ENCODE data around the gene TMEM223. TPM values are rescaled to one million over a fixed set of nuclear protein-coding genes. Genes with fewer than 3 reads are reported as not detected.
"Not testable (repeated sequence)": the region's sequence is repeated elsewhere in the genome, so short reads cannot be mapped to it uniquely, and the experiment has no call there.

Gene TMEM223
- 8.7 and 13.5 TPM in 2 replicates for total RNA-seq

DNA sequence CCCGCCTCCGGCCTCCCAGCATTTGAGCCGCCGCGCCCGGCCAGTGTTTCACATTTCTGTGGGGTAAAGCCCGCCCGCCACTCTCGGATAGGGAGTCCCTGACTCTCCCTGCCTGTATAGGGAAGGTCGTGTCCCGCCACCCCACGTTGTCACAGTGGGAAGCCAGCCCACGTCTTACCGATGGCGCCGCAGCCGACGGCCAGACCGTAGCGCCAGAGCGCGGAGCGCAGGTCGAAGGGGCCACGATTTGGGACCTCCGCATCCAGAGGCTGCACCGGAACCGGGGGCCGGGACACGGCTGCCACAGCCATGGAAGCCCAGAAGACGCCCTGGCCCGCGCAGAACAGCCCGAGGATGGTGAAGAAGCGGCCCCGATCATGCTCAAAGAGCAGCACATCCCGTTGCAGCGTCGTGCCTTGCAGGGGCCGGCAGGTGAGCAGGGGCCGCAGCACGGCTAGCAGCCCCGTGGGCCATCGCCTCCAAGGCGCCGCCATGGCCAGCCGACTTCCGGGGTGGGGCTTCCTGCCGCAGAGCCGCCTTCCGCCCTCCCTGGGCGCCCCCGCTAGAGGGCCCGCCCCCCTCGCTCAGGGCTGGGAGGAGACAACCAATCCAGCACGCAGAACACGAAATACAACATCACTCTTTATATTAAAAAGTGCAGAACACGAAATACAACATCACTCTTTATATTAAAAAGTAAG lies at the start of gene TMEM223:
Gene TMEM223 (minus strand): TSS at position 506 of the 701 bp plus-strand sequence. CDS start 12 bp downstream, at position 494.
- DNase-seq (ENCODE audit: low read depth in 2 of 2) = peak; percentile 68 to 81

GRCh38 chr11:62840721-62841360 lies 49.0 kb upstream of the TMEM223 start:
- peak; percentile 67 to 71 for DNase-seq (ENCODE audit: low read depth in 2 of 2)

GRCh38 chr11:62839050-62839945 lies 47.5 kb upstream of the TMEM223 start, which contains the start of gene WDR74:
Gene WDR74 (minus strand): TSS chr11:62839590. CDS start chr11:62839570, 20 bp downstream.
- DNase-seq (ENCODE audit: low read depth in 2 of 2) = peak; percentile 95 to 96

- no peak for DNase-seq (ENCODE audit: low read depth in 2 of 2)
Observed at GRCh38 chr11:62835336-62835735, 43.5 kb upstream of the TMEM223 start.

- DNase-seq (ENCODE audit: low read depth in 2 of 2) = peak; percentile 8 to 27
Observed at GRCh38 chr11:62832336-62833234, 40.8 kb upstream of the TMEM223 start, which contains the start of gene TEX54. Gene TEX54 (minus strand): TSS chr11:62832841.

DNA sequence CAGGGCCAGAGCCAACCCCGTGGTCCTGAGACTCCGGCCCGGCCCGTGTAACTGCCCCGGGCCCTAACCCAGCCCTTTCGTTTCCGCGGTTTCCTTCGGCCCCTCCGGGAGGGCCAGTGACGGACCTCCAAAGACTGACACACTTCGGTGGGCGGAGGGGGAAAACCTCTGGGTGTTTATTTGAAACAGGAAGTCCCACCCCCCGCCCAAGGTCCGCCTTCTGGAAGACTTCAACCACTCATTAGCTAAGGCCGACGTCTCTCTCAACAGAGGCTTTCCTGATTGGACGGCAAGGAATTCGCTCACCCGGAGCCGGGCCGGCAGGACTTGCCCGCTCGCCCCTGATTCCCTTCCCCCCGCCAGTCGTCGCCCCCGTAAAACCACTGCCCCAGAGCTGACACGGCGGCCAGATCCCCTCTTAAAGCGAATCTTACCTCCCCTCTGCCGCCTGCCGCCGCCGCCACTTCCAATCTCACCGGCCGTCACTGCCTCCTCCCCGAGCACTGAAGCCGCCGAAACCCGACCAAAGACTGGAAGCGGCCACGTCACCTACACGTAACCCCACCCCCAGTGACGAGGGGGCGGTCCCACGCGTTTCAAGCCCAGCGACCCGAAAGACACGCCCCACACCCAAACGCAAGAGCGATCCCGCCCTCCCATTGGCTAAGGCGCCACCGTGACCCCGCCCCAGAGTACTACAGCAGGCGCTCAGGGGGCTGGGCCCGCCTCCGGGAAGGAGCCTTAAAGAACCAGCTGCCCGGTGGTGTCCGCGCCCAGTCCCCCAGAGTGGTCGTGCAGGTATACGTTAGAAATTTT lies 39.9 kb upstream of the TMEM223 start, which contains the start of gene STX5:
Gene STX5 (minus strand): TSS at position 532 of the 816 bp plus-strand sequence. CDS start 808 bp downstream, outside the sequence.
- peak; percentile 99 for DNase-seq (ENCODE audit: low read depth in 2 of 2)

DNA sequence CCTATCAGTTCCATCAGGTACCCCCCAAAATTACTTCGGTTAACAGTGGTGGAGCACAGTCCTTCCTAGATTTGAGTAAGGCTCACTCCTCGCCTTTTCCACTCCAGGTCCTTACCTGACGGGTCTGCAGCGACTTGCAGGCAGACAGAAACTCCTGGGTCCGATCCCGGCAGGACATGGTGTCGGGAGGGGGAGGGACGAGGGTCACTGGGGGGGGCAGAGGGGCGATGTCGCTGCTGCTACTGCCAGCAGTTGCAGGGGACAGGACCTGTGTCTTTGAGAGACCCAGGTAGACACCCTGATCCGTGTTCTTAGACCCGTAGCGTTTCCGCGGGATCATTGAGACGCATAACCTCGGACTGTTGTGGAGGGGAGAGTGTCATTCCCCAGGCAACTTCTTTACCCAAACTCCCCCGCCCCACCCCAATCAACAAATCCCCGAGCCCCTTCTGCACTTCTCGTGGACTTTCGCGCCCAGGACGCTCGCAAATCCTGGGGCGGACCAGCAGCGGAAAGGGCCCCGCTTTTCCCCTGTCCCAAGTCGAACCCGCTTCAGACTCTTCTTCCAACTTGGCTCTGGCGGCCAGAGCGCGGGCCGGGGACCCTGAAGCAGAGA lies 39.2 kb upstream of the TMEM223 start:
- no peak for DNase-seq (ENCODE audit: low read depth in 2 of 2)

GRCh38 chr11:62828130-62828529 lies 36.3 kb upstream of the TMEM223 start:
- not testable (repeated sequence) for DNase-seq (ENCODE audit: low read depth in 2 of 2)

GRCh38 chr11:62823677-62824076 lies 31.9 kb upstream of the TMEM223 start:
- DNase-seq (ENCODE audit: low read depth in 2 of 2) = no peak

GRCh38 chr11:62817129-62817528 lies 25.3 kb upstream of the TMEM223 start:
- DNase-seq (ENCODE audit: low read depth in 2 of 2) = no peak

- DNase-seq (ENCODE audit: low read depth in 2 of 2) = no peak
Observed at GRCh38 chr11:62816557-62816956, 24.8 kb upstream of the TMEM223 start.

- DNase-seq (ENCODE audit: low read depth in 2 of 2) = no peak
Observed at GRCh38 chr11:62811659-62812058, 19.9 kb upstream of the TMEM223 start.

GRCh38 chr11:62810748-62811147 lies 18.9 kb upstream of the TMEM223 start:
- no peak for DNase-seq (ENCODE audit: low read depth in 2 of 2)

DNA sequence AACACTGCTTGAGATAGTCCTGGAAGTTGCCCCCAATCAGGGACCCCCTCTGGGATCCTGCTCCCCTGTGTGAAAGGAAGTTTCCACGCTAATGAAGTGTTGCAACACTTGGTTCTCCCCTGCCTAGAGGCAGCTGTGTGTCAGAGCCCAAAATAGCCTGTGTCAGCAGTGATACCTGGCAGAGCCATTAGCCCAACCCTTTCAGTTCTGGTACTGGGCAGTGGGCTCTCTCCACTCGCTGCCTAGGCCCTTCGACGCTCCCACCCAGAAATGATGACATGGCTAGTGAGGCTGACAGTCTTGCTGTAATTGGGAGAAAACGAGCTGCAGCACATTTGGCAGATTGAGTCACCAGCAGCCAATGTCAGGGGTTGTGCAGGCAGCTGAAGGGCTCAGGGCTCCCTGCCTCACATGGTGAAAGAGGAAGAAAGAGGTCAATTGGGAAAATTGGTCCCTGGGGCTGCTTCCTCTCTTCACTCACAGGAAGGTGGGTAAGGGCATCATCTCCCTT lies 14.9 kb upstream of the TMEM223 start:
- DNase-seq (ENCODE audit: low read depth in 2 of 2) = peak in 1 of 2 donors; percentile 59

- peak; percentile 13 to 29 for DNase-seq (ENCODE audit: low read depth in 2 of 2)
Observed at GRCh38 chr11:62805961-62806441, 14.2 kb upstream of the TMEM223 start.

DNA sequence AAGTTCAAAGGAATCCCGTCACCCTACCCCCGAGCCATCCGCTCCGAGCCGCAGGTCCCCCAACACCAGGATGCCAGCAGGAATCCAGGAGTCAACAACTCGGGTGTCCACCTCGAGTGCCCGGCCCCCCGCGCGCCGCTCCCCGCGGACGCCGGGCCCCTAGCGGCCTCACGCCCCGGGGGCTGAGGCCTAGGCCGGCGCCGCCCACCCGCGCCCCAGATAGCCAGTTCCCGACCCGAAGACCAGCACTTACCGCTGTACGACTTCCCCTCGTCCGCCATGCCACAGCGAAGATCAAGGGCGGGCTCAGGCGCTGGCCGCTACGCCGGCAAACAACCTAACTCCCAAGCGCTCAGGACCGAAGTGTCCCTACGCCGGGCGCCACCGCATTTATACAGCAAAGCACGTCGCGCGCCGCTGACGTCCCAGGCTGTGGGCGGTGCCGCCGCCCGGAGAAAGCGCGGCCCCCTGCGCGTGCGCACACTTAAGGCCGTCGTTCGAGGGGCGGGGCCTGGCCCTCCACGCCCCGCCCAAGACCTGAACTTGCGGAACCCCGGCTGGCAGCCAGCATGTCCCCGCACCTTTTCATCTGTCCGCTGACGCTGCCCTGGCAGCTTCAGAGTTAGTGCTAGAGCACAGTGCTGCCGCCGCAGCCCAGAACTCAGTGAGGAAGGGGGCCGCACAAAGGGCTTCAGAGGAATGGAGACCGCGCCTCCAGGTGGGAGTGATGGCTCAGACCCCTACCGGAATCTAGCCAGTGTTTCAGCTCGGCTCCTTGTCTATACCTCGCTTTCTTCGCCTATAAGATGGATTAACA lies 13.5 kb upstream of the TMEM223 start, which contains the start of gene NXF1:
Gene NXF1 (minus strand): TSS at position 365 of the 817 bp plus-strand sequence. CDS start 84 bp downstream, at position 281.
- peak; percentile 95 to 98 for DNase-seq (ENCODE audit: low read depth in 2 of 2)

- peak; percentile 45 to 69 for DNase-seq (ENCODE audit: low read depth in 2 of 2)
Observed at GRCh38 chr11:62804310-62805075, 12.7 kb upstream of the TMEM223 start.
